ENCODE measurements around the gene SYAP1.
A peak's percentile ranks its signal among the peaks of the same experiment; 100 is the strongest.
"Not testable (repeated sequence)": the region's sequence is repeated elsewhere in the genome, so short reads cannot be mapped to it uniquely, and the experiment has no call there.

SYAP1 gene, protein sequence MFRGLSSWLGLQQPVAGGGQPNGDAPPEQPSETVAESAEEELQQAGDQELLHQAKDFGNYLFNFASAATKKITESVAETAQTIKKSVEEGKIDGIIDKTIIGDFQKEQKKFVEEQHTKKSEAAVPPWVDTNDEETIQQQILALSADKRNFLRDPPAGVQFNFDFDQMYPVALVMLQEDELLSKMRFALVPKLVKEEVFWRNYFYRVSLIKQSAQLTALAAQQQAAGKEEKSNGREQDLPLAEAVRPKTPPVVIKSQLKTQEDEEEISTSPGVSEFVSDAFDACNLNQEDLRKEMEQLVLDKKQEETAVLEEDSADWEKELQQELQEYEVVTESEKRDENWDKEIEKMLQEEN

DNA sequence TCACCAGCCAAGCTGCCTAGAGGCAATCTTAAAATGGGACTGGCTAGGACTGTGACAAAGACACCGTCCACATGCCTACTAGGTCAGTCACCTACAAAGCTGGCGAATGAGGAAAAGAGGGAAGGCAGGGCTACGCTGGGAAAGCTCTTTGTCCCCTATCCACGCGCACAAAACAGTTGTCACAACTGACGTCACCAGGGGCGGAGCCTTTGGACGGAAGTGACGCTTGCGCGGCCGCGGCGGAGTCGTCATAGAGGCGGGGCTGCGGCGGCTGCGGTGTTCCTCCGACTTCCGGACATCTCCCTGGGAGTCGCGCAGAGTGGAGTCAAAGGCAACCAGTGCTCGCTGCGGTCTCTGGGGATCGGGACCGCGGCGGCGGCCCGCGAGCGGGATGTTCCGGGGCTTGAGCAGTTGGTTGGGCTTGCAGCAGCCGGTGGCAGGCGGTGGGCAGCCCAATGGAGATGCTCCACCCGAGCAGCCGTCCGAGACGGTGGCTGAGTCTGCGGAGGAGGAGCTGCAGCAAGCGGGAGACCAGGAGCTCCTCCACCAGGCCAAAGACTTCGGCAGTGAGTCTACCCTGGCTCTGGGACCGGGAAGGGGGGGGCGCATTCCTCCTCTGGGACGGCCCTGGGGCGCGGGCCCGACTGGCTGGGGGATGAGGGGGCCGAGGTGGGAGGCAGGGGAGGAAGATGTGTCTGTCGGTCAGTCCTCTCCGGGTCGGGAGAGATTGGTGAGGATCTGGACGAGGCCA is at the start of gene SYAP1:
Gene SYAP1, plus strand, starts transcription at position 279 of the 751 bp plus-strand sequence. Its CDS starts 113 bp downstream, at position 392.
- peak; percentile 89 for DNase-seq

DNA sequence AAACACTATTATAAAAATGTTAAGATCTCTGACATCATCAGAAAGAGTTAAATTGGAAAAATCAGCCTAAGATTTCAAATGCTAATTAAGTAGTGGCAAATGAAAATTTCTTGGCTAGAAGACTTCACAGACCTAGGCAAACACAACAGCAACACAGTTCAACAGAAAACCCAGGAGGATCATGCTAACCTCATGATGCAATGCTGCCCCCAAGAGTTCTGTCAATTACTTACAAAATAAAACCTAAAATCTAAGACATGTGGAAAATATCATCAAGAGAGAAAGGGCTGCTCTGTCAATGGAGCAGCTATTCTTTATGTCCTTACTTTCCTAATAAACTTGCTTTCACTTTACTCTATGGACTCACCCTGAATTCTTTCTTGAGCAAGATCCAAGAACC is 48.4 kb upstream of the SYAP1 start:
- peak; percentile 19 for DNase-seq

DNA sequence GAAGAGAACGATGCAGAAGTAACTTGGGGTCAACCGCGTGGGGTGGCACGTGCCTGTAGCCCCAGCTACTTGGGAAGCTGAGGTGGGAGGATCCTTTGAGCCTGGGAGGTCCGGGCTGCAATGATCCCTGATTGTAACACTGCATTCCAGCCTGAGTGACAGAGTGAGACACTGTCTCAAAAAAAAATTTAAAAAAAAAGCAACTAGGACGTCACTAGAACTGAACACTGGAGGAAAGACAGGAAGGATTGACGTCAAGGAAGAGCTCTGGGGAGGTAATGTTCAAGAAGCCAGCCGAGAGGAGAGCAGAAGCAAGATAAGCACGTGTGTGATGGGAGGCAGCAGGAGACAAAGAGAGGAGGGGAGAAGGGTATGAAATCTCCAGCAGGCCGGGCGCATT is 40.7 kb upstream of the SYAP1 start:
- DNase-seq: no peak

DNA sequence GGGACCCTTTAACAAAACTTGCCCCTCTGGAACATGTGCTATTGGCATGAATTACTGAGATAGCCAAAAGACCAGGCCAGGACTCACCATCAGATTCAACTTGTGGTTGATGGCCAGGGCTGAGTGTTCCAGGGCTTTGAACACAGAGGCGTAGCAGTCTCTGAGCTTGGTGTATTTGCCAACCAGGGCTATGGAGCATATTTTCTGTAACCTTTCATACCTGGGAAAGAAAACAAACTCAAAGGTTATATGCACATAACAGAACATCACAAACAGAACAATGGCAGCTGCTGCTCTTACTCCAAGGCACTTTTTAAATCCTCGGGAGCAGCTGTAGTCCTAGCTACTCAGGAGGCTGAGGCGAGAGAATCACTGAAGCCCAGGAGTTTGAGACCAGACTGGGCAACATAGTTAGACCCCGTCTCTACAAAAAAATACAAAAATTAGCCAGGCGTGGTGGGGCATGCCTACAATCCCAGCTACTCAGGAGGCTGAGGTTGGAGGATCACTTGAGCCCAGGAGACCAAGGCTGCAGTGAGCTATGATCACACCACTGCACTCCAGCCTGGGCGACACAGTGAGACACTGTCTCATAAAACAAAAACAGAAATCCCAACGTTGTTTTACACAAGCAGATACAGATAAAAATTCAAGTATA is 36.3 kb upstream of the SYAP1 start:
- DNase-seq: no peak

DNA sequence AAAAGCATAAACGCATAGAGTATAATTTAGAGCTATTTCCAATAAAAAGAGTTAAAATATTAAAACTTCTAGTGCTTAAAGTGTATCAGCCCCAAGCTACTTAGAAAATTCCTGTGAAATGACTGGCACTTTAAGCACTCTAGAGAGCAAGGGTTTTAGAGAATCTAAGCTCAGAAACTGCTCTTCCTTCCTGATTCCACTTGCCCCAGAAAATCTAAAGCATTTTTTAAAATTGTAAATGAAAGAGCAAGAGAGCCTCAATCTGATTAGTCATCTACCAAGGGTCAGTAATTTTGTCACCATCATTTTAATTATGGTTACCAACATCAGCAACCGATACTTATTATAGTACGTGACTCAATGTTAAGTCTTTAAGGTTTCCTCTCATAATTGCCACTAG is 31.9 kb upstream of the SYAP1 start:
- DNase-seq: no peak

DNA sequence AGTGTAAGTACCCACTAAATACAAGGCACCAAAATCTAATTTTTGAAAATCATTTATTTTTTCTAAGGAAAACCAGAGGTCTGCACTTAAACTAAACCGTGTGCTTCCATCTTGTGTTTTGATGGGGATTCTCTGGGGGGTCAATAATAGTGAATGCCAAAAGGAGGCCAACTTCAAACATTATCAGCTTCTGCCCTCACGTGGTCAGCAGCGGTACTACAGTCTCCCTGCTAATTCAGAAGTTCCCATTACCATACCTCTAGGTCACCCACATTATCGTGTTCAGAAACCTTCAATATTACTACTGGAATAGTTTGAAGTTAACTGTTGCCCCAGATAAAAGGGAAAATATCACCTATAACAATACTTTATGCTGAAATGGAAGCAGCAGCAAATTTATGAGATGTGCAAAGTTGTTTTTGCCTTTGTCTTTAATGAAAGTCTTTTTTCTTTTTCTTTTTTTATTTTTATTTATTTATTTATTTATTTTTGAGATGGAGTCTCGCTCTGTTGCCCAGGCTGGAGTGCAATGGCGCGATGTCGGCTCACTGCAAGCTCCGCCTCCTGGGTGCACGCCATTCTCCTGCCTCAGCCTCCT is 24.2 kb upstream of the SYAP1 start:
- DNase-seq: peak; percentile 60

DNA sequence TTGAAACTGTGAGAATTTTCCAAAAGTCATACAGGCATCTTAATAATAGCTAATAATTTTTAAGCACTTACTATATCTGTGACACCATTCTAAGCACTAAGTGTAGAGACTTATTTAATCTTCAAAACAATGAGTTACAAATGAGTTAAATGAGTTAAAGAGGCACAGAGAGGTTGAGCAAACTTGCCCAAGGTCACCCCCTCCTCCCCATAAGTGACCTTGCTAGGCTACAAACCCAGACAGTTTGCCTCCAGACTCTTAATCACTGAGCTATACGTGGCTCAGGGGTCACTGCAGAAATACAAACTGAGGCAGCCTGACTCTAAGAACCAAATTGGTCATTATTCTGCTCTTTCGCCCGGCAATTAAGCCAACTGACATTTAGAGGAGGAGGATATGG is 22.5 kb upstream of the SYAP1 start:
- DNase-seq: no peak

DNA sequence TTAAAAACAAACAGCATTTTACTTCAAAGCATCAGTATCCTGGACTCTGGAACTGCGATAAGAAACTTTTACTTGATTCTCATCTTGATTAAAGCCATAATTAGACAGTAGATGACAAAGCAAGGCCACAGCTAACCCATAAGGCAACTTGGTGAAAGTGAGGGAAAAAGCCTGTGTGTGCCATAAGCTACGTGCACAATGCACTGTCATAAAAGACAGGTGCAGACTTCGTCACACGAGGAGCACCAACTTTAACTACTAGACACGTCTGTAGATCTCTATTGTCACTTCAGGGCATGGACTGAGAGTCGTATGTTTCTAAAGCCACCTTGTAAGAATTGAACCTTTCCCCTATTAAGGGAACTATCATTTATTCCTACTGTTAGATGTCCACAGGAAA is 20.0 kb upstream of the SYAP1 start:
- DNase-seq: no peak

DNA sequence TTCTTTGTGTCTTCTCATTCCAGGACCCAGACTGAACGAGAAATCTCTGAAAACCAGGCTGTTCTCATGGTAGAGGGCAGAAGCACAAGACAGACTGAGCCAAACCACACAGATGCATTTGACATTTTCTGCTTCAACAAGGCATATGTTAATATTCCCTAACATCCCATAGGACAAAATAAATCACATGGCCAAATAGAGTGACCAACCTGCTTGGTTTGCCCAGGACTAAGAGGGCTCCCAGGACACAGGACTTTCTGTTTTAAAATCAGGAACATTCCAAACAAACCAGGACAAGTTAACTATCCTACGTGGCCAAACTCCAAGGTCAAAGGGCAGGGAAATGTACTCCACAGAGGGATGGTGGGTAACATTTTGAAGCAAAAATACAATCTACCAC is 18.7 kb upstream of the SYAP1 start:
- DNase-seq: no peak

DNA sequence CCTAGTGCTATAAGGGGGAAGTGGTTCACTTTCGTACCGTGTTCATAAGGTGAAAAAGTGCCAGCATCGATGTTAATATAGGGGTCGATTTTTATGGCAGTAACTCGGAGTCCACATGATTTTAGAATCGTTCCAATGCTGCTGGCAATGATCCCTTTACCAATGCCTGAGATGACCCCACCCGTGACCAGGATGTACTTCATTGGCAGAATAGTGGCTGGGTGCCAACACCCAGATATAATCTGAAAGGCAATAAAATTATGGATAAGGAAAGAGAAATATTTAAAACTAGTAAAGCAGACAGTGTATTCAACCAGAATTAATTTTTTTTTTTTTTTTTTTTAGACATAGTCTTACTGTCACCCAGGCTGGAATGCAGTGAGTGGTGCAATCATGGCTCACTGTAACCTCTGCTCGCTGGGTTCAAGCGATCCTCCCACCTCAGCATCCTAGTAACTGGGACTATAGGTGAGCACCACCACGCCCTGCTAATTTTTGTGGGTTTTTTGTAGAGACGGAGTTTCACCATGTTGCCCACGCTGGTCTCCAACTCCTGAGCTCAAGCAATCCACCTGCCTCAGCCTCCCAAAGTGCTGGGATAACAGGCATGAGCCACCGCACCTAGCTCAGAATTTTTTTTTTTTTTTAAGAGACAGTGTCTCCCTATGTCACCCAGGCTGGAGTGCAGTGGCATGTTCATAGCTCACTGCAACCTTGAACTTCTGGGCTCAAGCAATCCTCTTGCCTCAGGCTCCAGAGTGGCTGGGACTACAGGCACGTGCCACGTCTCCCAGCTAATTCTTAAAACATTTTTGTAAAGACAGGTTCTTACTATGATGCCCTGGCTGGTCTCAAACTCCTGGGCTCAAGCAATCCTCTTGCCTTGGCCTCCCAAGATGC is 16.5 kb upstream of the SYAP1 start:
- DNase-seq: no peak

DNA sequence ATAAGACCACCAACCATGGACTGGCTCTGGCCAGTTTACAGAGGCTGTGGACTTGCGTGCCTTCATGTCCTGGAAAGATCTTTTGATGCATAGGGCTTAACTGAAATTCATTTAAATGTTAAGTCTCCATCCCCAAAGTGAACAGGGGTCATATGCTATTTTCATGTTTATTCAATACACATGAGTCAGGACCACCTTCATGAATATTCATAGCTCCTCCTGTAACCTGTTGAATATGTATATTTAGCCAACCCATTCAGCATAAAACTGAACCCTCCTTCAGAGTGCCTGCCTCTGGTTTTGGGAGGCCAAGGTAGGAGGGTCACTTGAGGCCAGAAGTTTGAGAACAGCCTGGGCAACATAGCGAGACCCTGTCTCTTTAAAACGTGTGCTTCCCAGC is 14.0 kb upstream of the SYAP1 start:
- no peak for DNase-seq

DNA sequence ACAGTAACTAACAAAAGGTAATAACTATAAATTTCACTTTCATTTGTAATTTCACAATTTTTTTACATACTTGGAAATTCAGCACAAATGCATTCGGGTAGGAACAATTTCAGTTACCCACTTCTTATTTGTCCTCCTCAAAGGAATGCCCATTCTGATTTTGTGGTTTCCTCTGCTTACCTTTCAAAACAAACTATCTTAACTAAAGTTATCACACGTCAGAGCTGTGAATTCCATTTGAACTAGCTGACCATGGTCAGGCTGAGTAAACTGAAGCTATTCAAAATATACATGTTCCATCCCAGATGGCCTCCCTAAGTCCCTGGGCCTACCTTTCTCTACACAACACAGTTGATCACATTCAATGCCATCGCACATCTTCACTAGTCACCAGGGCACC is 11.4 kb upstream of the SYAP1 start:
- no peak for DNase-seq

DNA sequence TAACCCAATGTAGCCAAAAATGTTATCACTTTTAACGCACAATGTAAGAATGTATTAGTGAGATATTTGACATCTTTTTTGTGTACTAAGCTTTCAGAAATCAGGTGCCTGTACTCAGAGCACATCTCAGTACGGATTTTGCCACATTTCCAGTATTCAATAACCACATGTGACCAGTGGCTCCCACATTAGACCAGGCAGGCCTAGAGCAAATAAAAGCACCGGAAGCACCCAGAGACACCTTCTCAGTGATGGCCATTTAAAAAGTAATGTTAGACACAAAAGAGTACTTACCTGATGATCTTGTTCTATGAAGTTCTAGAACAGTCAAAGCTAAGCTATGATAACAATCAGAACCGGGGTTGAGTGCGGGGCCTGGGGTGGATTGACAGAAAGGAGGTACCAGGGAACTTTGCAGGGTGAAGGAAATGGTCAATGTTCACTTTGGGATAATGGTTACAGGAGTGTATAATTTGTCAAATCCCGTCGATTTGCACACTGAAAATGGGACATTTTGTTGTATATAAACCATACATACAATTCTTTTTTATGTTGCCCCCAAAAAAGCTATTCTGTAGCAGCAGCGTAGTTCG is 8.1 kb upstream of the SYAP1 start:
- no peak for DNase-seq

DNA sequence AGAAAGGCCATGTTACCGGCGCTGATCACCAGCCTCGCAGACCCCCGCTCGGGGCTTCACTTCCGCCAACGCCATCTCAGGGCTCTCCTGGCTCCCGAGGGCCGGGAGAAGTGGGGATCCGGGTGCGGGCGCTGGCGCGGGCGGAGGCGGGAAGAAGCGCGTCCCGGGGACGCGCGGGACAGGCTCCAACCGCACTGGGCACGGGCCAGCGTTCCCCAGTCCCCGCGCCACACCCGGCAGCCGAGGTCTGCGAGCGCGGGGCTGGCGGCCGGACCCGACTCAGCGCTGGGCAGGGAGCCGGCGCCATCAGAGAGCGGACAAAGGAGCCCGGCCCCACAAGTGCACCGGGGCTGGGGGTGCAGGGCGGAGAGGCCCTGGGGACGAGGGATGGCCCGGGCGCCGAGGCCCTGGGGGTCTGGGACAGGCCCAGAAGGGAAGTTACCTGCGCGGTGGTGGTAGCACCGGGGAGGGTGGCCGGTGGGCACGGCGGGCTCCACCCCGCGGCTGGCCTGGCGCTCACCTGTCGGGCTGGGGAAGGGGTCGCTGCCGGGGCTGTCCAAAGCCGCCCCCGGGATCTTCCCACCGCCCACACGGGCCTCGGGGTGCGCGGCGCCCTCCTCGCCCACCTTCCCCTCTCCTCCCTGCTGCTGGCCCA is 7.4 kb upstream of the SYAP1 start:
- peak; percentile 7 for DNase-seq

DNA sequence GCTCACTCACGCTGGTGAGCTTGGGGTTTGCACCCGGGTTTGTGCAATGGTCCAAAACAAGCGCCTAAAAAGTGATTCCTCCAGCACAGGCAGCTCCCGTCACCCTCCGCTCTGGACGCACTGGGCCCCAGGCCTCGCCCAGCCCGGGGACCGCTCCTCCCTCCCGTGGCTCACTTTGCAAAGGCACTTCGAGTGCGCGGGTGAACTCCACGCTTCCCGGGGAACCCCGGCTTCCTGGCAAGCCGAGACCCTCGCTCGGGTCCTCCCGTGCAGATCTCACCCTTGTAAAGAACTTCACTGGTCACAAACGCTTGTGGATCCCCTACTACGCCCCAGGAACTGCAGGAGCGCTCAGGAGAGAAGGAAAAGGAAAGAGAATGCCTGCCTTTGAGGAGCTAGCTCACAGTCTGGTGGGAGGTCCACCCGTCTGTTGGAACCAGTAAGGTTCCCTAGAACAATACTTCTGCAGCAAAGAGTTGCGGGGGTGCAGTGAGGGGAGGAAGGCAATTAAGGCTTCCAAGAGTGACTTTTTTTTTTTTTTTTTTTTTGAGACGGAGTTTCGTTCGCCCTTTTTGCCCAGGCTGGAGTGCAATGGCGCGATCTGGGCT is 6.8 kb upstream of the SYAP1 start, which contains the start of gene CTPS2:
Gene CTPS2, minus strand, starts transcription at position 122 of the 608 bp plus-strand sequence. CDS start 9,767 bp downstream, outside the sequence.
- DNase-seq: peak; percentile 49

DNA sequence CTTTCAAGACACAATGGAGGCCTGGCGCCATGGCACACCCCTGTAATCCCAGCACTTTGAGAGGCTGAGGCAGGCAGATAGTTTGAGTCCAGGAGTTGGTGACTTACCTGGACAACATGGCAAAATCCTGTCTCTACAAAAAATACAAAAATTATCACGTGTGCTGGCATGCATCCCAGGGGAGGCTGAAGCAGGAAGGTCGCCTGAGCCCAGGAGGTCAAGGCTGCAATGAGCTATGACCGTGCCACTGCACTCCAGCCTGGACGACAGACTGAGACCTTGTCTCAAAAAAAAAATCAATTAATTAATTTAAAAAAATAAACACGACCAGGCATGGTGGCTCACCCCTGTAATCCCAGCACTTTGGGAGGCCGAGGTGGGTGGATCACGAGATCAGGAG is 4.9 kb upstream of the SYAP1 start:
- DNase-seq: no peak

DNA sequence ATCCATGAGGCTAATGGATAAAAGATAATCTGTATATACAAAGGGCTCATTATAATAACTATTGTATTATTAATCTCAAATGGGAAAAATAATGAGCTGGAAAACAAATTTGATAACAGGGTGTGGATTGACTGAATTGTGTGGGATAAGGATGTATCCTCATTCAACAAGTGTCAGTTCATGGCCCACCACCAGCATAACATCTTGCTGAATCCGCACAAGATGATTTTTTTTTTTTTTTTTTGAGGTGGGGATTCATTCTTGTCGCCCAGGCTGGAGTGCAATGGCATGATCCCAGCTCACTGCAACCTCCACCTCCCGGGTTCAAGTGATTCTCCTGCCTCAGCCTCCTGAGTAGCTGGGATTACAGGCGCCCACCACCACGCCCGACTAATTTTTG is 3.8 kb upstream of the SYAP1 start:
- DNase-seq: not testable (repeated sequence)

DNA sequence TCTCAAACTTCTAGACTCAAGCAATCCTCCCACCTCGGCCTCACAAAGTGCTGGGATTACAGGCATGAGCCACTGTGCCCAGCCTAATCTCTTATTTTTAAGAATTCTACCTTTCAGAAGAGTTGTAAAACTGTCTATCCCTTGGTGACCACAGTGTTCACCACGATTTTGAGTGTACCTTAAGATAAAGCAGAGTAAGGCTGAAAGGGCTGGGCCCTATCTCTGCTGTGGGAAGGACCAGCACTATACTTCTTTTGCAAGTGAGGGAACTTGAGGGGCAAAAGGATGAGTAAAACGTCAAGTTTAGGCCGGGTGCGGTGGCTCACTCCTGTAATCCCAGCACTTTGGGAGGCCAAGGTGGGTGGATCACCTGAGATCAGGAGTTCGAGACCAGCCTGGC is 3.0 kb upstream of the SYAP1 start:
- DNase-seq: not testable (repeated sequence)

DNA sequence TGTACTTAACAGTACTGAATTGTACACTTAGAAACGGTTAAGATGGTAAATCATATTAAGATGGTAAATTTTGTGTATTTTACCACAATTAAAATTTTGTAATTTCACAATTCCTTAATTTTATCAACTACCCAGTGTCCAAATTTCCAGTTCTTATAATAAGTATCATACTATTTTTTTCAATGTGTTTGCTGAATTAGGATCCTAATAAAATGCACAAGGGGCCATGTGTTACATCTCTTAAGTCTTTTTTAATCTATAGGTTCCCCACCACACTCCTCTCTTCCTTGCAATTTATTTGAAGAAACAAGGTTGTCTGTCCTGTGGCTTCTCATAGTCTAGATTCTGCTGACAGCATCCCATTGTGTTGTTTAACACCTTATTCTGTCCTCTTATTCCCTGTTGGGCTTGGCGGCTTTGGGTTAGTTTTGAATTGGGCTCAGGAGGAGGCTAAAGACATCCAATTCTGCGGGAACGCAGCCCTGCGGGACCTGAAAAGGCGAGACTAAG is 533 bp upstream of the SYAP1 start:
- DNase-seq: no peak

DNA sequence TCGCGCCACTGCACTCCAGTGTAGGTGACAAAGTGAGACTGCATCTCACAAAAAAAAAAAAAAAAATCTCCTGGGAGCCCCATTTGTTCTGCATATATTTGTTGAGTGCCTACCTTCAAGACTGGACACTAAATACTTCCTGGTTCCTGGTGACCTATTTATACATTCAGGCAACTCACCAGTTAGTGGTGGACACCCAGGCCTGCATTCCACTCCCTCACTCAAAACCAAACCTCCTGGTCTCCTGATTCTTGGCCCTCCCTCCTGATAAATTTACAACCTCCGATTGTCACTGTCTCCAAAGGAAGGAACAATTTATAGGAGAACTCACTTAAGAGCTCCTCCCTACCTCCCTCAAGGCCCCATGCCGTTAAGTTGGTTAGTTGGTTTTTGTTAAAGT is 3.1 kb downstream of the SYAP1 start:
- DNase-seq: no peak

DNA sequence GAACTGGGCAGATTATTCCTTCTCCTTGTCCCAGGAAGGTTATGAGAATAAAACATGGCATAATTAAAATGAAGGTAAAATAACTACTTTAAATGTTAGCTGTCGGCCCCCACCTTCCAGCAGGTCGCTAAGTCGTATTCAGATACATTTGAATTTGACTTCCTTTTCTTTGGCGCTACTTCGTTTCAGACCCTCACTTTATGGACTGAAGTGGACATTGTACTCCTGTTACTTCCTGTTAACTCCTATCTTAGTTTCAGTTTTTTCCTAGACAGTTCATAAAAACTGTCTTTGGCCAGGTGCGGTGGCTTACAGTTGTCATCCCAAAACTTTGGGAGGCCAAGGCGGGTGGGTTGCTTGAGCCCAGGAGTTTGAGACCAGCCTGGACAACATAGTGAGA is 5.7 kb downstream of the SYAP1 start:
- no peak for DNase-seq

Data from activated naive CD4-positive, alpha-beta T cell treated with anti-CD3 and anti-CD28 coated beads, Interleukin-2, amount 50 U/mL, for 16 hours (primary cell).